ENCODE results near the gene PRCC. TPM values are rescaled to one million over a fixed set of nuclear protein-coding genes. Genes with fewer than 3 reads are reported as not detected.

Gene PRCC
- total and polyA plus RNA-seq, 12 donors, result 35.9 to 137 (median 58.7) TPM

DNA sequence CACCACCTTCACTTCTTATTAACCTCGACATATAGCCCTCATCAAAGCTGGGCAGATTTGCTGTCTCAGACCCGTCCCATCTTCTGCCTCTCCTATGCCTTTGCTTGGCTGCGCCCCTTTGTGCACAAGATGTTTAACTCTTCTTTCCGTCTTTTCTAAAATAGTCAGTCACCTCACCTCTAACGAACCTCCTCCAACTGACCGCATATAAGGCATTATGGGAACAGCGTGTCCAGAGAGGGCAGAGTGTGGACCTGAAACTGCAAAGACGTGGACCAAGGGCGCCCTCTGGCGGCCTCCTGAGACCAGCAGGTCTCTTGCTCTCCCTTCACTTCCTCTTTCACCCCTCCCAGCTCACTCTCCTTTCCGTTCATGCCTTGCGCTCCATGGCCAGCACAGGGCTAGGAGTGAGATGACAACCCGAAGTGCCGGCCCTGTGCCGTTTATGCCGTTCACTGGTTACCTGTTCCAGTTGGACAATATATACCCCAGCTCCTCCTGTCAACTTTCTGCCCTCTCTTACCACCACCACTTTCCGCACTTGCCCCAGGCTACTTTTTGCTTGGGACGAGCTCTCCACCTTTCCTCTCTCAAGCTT, 41.6 kb upstream of the PRCC start:
- Histone ChIP-seq H3K27me3 (no peaks in the 10 kb centered on the region), H3K4me3 (peak overlapping the region in 1 of 4 donors; percentile 32), H3K36me3 (replicated peaks in 1 of 2) (peaks cover 0 to 33% of the 10 kb centered on the region in 2 donors), H3K27ac (peak overlapping the region in 2 of 5 donors; percentile 6 to 54), H3K4me1 (replicated peaks in 1 of 2) (peaks cover 31 to 42% of the 10 kb centered on the region in 2 donors), H3K9me3 (replicated peaks in 1 of 3) (no peaks in the 10 kb centered on the region)
- intact Hi-C loops (cut with DNase I), result loop anchor here (2.0 to 10.0 kb wide), 2 partner anchors 35 to 139 kb away; partner anchors contain the start of gene NTRK1 (in 1 of the 2)
- DNase-seq, result peak; percentile 88 to 97 (median 93)
- no peak for TF ChIP-seq POLR2A (IDR thresholded peaks at IDR 0.05)
- TF ChIP-seq, protein P1, sequence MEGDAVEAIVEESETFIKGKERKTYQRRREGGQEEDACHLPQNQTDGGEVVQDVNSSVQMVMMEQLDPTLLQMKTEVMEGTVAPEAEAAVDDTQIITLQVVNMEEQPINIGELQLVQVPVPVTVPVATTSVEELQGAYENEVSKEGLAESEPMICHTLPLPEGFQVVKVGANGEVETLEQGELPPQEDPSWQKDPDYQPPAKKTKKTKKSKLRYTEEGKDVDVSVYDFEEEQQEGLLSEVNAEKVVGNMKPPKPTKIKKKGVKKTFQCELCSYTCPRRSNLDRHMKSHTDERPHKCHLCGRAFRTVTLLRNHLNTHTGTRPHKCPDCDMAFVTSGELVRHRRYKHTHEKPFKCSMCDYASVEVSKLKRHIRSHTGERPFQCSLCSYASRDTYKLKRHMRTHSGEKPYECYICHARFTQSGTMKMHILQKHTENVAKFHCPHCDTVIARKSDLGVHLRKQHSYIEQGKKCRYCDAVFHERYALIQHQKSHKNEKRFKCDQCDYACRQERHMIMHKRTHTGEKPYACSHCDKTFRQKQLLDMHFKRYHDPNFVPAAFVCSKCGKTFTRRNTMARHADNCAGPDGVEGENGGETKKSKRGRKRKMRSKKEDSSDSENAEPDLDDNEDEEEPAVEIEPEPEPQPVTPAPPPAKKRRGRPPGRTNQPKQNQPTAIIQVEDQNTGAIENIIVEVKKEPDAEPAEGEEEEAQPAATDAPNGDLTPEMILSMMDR (IDR thresholded peaks at IDR 0.05), result peak; percentile 85 to 98 (median 96)
- 11 to 13% (median 13%) methylated on average over 18 of the region's 18 CpGs for WGBS, 4 donors

DNA sequence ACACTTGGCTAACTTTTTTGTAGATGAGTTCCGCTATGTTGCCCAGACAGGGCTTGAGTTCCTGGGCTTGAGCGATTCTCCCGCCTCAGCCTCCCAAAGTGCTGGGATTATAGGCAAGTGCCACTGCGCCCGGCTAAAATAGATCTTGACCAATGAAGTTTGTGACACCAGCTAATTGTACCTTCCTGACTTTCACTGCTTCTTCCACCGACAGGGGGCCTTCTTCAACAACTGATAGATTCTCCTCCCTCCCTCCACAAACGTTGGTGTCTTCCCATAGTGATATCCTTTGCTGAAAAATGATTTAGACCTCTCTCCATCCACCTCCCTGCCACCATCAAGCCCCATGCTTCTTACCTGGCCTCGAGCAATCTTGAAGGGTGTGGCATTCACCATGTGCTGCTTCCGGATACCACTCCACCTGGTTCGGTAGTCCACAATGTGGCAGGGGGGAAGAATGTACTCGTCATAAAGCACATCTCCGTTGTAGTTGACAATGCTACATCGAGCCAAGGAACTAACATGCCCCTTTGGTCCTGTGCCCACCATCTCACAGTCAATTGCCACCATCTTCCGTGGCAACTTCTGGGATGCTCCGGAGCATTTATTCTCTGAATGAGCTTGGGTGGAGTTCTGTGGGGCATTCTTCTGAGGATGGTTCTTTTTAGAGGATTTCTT, 40.6 kb upstream of the PRCC start:
- peak overlapping the region in 2 of 5 donors; percentile 6 to 24 for H3K27ac ChIP-seq
- peaks cover 31 to 42% of the 10 kb centered on the region in 2 donors for H3K4me1 ChIP-seq (replicated peaks in 1 of 2)
- no peaks in the 10 kb centered on the region for H3K9me3 ChIP-seq (replicated peaks in 1 of 3)
- no peaks in the 10 kb centered on the region for H3K27me3 ChIP-seq
- intact Hi-C loops (cut with DNase I), result loop anchor here in 1 of 2 donors (10.0 kb wide), 1 partner anchor 138 kb away; the partner anchor contains the start of gene NTRK1
- peak overlapping the region in 1 of 4 donors; percentile 32 for H3K4me3 ChIP-seq
- no peak for TF ChIP-seq POLR2A (IDR thresholded peaks at IDR 0.05)
- TF ChIP-seq, protein P1 (IDR thresholded peaks at IDR 0.05), result peak; percentile 25 to 59 (median 47)
- peaks cover 0 to 24% of the 10 kb centered on the region in 2 donors for H3K36me3 ChIP-seq (replicated peaks in 1 of 2)
- DNase-seq, result peak in 5 of 7 donors; percentile 47 to 78 (median 62)
- 52 to 62% (median 54%) methylated on average over 14 to 15 of the region's 15 CpGs for WGBS, 4 donors

DNA sequence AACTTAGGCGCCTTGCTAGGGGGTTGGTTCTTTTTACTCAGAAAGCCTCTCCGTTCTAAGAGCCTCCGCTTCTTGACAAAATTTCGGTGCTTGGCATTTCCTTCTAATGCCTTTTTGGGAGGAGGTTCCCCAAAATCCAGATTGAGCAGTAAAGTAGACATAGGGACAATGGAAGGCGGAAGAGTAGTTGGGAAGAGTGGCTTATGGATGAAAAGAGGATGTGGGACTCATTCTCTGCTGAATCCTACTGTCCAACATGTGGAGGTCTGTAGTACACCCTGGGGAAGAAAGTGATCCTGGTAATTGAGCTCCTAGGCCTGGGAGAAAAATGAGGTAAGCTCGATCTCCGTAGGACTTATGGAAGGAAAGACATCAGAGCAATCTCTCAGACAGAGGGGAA, 39.8 kb upstream of the PRCC start:
- intact Hi-C loops (cut with DNase I), result loop anchor here in 1 of 2 donors (10.0 kb wide), 1 partner anchor 137 kb away; the partner anchor contains the start of gene NTRK1
- 51 to 62% (median 54%) methylated on average over 6 to 7 of the region's 7 CpGs for WGBS, 4 donors
- Histone ChIP-seq H3K36me3 (replicated peaks in 1 of 2) (peaks cover 0 to 19% of the 10 kb centered on the region in 2 donors), H3K9me3 (replicated peaks in 1 of 3) (no peaks in the 10 kb centered on the region), H3K4me3 (peak overlapping the region in 3 of 4 donors; percentile 81 to 96 (median 92)), H3K4me1 (replicated peaks in 1 of 2) (peaks cover 31 to 42% of the 10 kb centered on the region in 2 donors), H3K27ac (peak overlapping the region in 3 of 5 donors; percentile 89 to 98 (median 97)), H3K27me3 (no peaks in the 10 kb centered on the region)
- no peak for TF ChIP-seq POLR2A (IDR thresholded peaks at IDR 0.05)
- TF ChIP-seq, protein P1 (IDR thresholded peaks at IDR 0.05), result no peak
- no peak for DNase-seq

DNA sequence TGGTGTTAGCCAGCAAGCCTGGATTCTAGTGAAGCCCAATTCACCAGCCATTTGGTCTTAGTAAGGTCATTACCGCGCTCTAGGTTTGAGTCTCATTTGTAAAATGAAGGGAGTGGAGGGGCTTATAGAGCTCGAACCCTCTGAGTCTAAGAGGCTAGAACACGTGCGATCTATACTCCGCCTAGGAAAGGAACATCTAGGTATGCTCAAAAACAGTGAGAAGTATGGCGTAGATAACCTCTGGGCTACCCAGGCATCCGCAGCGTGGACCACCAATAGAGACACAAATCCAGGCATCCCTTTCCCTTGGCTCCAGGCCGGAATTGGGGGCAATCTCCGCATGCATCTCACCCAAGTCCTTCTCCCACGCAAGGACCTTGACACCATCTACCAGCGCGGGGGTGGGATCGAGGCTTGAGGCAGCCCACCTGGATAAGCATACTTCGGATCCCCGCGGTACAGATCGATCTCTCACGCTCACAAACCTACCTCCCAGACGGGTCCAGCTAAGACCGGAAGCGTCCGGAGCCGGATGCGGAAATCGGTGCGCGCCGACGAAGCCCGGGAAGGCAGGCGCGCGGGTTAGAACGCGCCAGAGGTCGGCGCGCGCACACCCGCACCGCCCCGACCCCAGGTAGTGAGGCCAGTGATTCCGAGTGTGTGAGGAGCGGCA, 39.3 kb upstream of the PRCC start, which contains the start of gene METTL25B:
Gene METTL25B, plus strand, starts transcription at position 544 of the 673 bp plus-strand sequence. CDS start 636 bp downstream, outside the sequence.
- Histone ChIP-seq H3K27ac (peak within 1 kb of the TSS; percentile 84 to 98 (median 90)), H3K4me3 (peak within 1 kb of the TSS; percentile 81 to 96 (median 93)), H3K4me1 (replicated peaks in 1 of 2) (peaks cover 31 to 42% of the 10 kb centered on the region in 2 donors), H3K27me3 (no peaks in the 10 kb centered on the region), H3K36me3 (replicated peaks in 1 of 2) (peaks cover 0 to 13% of the 10 kb centered on the region in 2 donors), H3K9me3 (replicated peaks in 1 of 3) (no peaks in the 10 kb centered on the region)
- TF ChIP-seq POLR2A (IDR thresholded peaks at IDR 0.05), result peak in 1 of 2 donors; percentile 14
- TF ChIP-seq, protein P1 (IDR thresholded peaks at IDR 0.05), result no peak
- 0 to 1% (median 0%) methylated on average over 8 to 46 of the region's 46 CpGs for WGBS, 4 donors
- intact Hi-C loops (cut with DNase I), result loop anchor here in 1 of 2 donors (10.0 kb wide), 1 partner anchor 137 kb away; the partner anchor contains the start of gene NTRK1
- peak; percentile 83 to 90 (median 86) for DNase-seq

Measured in adrenal gland (tissue), 12 donors.